DOHH2 (cell line): ENCODE data around the gene GHRH.

Experiments used
- EZH2phosphoT487 ChIP-seq: fragments of 200-600 bp; sonication (generic); IDR thresholded peaks from 2 replicates; pipeline ENCODE4 v1.6.1; 2017; ENCODE audit warnings: borderline replicate concordance, mild to moderate bottlenecking, antibody characterized with exemption, low read length, moderate library complexity, mixed read lengths
- TF ChIP-seq, protein P1 (sequence below): fragments of 200-600 bp; sonication (generic); IDR thresholded peaks from one replicate; pipeline ENCODE4 v1.5.1; 2014; ENCODE audit warnings: antibody characterized with exemption, mild to moderate bottlenecking, low read depth, low read length; ENCODE audit not compliant: poor library complexity, severe bottlenecking

DNA sequence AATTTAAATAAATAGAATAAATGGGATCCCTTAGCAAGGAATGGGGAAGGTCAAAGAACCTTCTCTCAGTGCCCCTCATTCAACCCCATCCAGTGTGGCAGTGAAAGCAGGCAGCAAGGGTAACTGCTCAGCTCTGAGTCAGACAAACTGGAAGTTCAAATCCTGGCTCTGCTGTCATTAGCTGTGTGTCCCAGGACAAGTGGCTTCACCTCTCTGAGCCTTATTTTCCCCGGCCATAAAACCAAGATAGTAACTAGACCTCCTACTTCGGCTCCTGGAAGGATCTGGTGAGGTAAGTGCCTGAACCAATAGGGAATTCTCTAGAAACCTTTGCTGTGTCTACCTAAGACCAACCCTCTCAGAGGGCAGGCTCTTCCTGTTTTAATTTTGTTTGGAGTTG lies 4.1 kb downstream of the GHRH start:
- TF ChIP-seq, protein P1, sequence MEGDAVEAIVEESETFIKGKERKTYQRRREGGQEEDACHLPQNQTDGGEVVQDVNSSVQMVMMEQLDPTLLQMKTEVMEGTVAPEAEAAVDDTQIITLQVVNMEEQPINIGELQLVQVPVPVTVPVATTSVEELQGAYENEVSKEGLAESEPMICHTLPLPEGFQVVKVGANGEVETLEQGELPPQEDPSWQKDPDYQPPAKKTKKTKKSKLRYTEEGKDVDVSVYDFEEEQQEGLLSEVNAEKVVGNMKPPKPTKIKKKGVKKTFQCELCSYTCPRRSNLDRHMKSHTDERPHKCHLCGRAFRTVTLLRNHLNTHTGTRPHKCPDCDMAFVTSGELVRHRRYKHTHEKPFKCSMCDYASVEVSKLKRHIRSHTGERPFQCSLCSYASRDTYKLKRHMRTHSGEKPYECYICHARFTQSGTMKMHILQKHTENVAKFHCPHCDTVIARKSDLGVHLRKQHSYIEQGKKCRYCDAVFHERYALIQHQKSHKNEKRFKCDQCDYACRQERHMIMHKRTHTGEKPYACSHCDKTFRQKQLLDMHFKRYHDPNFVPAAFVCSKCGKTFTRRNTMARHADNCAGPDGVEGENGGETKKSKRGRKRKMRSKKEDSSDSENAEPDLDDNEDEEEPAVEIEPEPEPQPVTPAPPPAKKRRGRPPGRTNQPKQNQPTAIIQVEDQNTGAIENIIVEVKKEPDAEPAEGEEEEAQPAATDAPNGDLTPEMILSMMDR = no peak
- TF ChIP-seq EZH2phosphoT487 = no peak
